GM18511 (cell line): Measurements from ENCODE around the gene DCST2.

Experiments
- ATAC-seq: cut with Tn5 transposase; IDR thresholded peaks from one replicate; pipeline ENCODE4 v1.9.1; 2021; ENCODE audit warnings: mild to moderate bottlenecking, moderate library complexity; ENCODE audit not compliant: unreplicated experiment

DCST2 gene

DNA sequence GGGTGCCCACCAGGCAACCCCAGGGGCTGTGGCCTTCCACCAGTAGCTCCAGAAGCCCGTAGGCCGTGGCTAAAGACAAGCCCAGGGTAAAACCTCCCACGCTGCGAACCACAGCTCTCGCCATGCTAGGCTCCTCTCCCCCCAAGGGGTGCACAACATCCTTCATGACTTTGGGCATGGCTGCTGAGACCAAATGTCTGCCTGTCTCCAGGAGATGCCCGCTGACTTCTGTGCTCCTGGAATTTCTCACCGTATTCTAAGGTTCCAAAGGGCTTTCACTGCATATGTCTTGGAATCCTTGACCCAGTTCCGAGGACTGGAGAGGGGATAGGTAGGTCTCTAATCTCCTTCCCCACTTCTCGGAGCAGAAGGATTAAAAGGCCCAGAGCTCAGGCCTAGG is at the start of gene DCST2, which contains the start of gene DCST1:
DCST2 (minus strand) TSS at position 258 of the 400 bp plus-strand sequence; CDS start at position 178, 80 bp downstream.
DCST1 (plus strand) TSS at position 301 of the 400 bp plus-strand sequence. CDS start 213 bp downstream, outside the sequence.
- no peak for ATAC-seq

- ATAC-seq: no peak
These were observed 49.5 kb upstream of the DCST2 start for GRCh38 chr1:155083052-155083541.

- no peak for ATAC-seq
These were observed 48.9 kb upstream of the DCST2 start for GRCh38 chr1:155082301-155083051.

DNA sequence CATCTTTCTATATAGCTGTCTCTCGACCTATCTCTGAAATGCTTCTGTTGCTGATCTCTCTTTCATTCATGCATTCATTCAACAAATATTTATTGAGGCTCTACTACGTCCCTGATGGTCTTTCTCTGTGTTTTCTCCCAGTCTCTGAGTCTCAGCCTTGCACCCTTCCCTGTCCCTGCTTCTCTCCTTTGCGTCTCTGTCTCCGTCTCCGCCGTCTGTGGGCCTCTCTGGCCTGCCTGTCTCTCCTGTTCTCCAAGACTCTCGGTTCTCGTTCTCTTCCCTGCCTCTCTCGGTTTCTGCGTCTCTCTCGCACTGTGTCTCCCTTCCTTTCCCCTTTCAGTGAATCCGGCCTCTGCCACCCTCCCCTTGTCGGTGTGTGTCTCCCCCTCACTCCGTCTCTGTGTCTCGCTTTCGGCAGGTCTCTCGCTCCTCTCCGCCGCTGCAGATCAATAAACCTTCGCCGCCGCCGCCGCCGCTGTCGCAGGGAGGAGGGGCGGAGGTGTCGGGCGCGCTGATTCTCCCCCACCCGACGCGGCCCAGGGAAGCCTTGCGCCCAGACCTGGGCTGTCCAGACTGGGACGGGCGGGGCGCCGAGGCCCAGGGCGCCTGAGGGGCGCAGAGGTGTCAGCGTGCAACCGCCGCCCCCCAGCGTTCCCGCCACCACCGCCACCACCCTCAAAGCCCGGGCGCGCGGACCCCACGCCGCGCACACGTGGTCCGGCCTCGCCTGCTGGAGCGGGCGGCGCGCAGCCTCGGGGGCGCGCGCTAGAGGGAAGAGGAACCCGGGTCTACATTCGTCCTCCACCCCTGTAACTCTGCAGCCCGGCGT is 48.1 kb upstream of the DCST2 start:
- ATAC-seq: no peak

DNA sequence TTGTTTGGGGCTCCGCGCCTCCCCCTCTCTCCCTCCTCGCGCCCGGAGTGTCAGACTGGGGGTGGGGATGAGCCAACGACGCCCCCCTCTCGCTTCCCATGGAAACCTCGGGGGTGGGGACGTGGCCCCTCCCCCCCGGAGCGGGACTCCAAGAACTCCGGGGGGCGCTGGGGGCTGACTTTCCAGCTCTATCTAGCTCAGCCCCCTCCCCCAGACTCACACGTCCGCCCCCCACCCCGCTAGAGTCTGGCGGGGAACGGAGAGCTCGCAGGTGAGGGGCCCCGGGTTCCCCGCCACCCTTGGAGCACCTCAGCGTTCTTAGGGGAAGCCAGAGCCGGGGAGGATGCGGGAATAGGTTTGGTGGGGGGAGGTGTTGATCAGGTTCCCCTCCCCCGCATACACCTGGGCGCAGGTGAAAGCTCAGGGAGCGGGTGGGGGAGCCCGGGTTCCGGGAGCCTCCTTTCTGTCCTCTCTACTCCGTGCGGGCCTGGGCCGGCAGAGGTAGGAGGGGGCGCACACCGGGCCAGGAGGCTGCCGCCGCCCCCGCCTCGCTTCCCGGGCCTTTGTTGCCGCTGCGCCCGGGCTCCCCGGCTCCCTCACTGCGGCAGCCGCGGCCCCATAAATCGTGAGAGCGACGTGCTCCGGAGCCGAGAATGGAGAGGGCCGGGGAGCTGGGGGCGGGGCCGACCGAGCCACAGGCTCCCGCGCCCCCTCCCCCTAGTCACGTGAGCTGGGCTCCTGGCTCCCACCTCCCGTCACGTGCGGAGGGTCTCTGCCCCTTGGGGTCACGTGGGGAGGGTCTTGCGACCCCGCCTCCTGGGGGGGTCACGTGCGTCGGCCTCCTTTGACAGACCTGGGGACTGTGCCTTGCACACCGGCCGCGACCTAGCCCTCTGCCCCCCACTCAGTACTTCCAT is 47.0 kb upstream of the DCST2 start:
- ATAC-seq: no peak

DNA sequence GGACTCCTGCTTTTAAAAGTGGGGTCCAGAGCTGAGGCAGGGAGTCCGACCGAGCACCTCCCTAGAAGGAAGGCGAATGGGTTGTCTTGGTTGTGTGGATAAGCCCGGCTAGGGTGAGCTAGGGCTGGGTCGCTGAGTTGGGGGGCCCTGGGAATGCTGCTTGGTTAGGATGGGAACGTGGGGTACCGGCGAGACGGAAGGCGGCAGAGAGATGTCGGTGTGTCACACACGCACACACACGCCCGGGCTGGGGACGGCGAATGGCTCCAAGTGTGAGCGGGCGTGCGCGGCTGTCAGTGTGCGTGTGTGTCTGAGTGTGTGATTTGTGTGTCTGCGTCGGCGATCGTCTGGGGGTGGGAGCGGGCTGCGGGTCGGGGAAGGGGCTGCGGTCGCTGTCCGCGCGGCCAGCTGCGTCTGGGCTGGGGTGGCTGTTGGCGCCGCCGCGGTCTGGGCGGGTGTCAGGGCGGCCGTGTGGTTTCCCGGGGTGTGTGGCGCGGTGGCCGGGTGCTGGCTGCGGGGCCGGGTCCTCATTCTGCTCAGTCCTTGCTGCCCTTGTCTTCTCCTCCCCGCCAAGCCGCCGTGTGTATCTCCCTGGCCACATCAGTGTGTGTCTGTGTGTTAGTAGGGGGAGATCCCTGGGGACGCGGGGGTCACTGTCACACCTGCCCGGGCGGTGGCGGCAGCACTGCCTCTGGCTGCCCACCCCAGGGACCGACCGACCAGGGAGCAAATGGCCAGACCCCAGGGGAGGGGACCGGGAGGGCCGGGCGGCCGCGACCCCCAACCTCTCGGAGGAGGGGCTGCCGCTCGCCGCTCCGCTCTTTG is 46.1 kb upstream of the DCST2 start:
- ATAC-seq: no peak

GRCh38 chr1:155079210-155079486 is 45.6 kb upstream of the DCST2 start:
- ATAC-seq: no peak

DNA sequence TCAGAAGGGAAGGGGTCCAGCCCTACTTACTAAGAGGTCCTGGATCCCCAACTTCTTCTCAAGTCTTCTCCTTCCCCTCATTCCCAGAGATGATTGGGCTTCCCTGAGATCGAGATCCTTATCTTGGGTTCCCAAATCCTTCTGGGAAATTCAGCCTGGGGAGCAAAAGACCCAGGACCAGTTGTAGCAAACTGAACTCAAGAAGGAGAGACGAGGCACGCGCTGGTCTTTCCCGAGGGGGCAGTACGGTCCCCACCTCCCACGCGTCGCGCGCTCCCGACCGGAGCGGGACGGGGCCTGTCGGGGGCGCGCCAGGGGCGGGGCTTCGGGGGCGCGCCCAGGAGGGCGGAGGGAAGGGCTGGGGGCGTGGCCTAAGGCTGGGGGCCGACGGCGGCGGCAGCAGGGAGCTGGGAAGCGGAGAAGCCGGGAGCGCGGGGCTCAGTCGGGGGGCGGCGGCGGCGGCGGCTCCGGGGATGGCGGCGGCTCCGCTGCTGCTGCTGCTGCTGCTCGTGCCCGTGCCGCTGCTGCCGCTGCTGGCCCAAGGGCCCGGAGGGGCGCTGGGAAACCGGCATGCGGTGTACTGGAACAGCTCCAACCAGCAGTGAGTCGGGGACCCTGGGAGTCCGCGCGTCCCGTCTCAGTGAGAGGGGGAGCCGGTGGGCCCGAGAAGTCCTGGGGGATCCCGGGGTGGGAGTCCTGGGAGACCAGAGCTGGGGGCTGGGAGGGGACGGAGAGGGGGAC is 45.1 kb upstream of the DCST2 start, which contains the start of gene EFNA3:
EFNA3 (plus strand) TSS at position 369 of the 741 bp plus-strand sequence; CDS start at position 474, 105 bp downstream.
- no peak for ATAC-seq

GRCh38 chr1:155077758-155078445 is 44.3 kb upstream of the DCST2 start:
- no peak for ATAC-seq

- ATAC-seq: no peak
These were observed 43.8 kb upstream of the DCST2 start for GRCh38 chr1:155077346-155077745.

- no peak for ATAC-seq
These were observed 42.8 kb upstream of the DCST2 start for GRCh38 chr1:155076371-155076770.

DNA sequence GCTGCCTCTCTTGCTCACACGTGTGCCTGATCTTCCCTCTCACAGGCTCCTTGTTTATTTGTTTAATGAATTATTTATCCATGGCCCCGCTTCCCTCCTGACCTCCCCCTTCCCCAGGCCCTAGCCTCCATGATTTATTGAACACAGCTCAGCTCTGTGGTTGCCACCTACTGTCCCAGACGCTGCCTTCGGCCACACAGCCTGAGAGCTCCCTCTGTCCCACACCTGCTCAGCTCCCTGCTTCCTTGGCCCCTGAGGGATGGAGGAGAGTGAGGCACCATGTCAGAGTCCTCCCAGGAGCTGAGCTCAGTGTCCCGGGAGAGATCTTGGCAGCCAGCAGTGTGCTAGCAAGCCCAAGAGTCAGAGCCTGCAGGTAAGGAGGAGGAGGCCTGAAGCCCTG is 42.0 kb upstream of the DCST2 start:
- ATAC-seq: no peak

DNA sequence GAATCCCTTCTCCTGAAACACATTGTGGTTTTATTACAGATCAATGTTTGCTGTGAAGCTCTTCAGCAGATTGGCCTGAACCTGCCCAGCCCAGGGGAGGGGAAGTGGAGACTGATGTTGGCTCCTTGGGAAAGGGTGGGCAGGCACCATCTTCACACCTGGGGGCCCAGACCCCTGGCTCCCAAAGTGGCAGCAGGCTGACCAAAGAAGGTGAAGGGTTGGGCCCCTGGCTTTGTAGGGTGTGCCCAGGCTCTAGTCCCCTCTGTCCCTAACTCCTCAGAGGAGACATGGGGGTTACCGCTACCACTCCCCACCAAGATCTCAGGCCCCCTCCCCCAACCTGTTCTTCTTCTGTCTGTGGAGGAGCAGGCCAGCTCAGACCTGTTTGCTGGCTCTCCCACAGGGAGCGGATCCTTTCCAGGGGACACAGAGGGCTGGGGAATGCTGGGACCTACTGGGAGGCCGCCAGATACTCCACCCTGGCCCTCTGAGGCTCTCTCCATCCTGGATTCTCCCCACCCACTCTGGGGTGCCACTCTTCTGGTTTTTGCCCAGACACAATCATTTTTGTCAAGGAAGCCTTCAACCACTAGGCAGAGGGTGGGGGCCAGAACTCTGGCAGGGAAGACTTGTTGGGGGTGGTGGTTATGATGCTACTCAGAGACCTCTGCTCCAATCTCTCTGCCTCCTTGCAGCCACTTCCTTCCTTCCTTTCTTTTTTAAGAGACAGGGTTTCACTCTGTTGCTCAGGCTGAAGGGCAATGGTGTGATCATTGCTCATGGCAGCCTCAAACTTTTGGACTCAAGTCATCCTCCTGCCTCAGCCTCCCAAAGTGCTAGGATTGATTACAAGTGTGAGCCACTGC is 40.0 kb upstream of the DCST2 start:
- no peak for ATAC-seq

GRCh38 chr1:155072531-155073289 is 39.1 kb upstream of the DCST2 start:
- ATAC-seq: no peak

- ATAC-seq: no peak
These were observed 38.1 kb upstream of the DCST2 start for GRCh38 chr1:155071701-155072100.

DNA sequence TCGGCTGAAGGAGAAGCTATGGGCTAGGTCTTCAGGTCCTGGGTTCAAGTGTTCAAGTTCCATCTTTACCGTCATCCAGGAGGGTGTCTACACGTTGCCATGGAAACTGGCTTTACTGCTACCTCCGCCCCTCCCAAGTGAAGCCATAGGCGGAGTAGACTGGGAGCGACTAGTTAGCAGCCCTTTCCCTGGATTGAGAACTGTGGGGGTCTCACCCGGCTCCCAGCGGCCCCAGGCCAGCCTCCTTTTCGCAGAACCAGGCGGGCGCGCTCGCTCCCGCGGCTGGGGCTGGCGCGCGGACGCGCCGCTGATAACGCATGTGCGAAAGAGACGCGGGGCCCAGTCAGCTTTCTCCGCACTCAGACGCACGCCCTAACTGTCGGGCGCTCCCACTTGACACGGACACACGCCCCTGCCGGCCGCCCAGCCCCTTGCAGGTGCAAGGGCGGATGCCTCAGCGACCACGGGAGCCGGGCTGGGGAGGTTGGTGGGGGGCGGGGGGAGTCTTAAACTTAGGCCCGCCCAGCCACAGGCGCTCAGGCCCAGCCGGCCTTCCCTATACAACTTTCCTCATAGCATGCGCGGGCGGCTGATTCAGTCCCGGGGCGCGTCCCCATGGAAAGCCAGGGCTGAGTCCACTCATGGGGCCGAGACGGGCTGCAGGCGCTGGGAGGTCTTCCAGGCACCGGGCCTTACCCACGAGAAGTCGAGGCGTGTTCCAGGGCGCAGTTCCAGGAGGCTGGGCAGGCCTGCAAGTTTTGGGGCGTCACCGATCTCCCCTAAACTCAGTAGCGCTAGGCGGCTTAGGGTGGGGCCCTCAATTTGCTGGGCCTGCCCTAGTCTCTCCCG is 37.4 kb upstream of the DCST2 start:
- ATAC-seq: peak; percentile 63
